D721Med (cell line): Measurements from ENCODE around the gene LNP1.
"Not testable (repeated sequence)": the region's sequence is repeated elsewhere in the genome, so short reads cannot be mapped to it uniquely, and the experiment has no call there.

Source experiments
- DNase-seq: peaks from one replicate; pipeline ENCODE4 v3.0.0; 2011; ENCODE audit warnings: low spot score; ENCODE audit not compliant: insufficient read length
- FAIRE-seq: peaks from 2 replicates; lab custom pipeline; 2011; peaks lifted over from hg19 to GRCh38; lab: Jason Lieb, UNC
- CTCF ChIP-seq: IDR thresholded peaks from 2 replicates; pipeline ENCODE4 v1.5.1; 2012; ENCODE audit warnings: mild to moderate bottlenecking, control low read depth; ENCODE audit not compliant: insufficient read depth; ENCODE audit errors: missing control alignments

LNP1 gene

GRCh38 chr3:100429187-100429716 lies 27.9 kb downstream of the LNP1 start:
- DNase-seq (no peak), FAIRE-seq (no peak)
- no peak for TF ChIP-seq CTCF

GRCh38 chr3:100436951-100437350 lies 35.6 kb downstream of the LNP1 start:
- DNase-seq (no peak), FAIRE-seq (no peak)
- no peak for TF ChIP-seq CTCF

- no peak for TF ChIP-seq CTCF
- FAIRE-seq (no peak), DNase-seq (no peak)
These were observed 36.6 kb downstream of the LNP1 start for GRCh38 chr3:100437721-100438622.

- TF ChIP-seq CTCF = no peak
- DNase-seq (no peak), FAIRE-seq (no peak)
These were observed 37.3 kb downstream of the LNP1 start for GRCh38 chr3:100438623-100438974.

GRCh38 chr3:100440895-100441294 lies 39.6 kb downstream of the LNP1 start:
- FAIRE-seq = no peak
- no peak for DNase-seq
- TF ChIP-seq CTCF = no peak

GRCh38 chr3:100443690-100444089 lies 42.4 kb downstream of the LNP1 start:
- TF ChIP-seq CTCF = no peak
- DNase-seq (no peak), FAIRE-seq (no peak)

- not testable (repeated sequence) for DNase-seq, FAIRE-seq
These were observed 45.7 kb downstream of the LNP1 start for GRCh38 chr3:100447067-100447466.
